ENCODE measurements around the gene AUTS2. TPM values are rescaled to one million over a fixed set of nuclear protein-coding genes. Genes with fewer than 3 reads are reported as not detected.

Gene AUTS2
- total and polyA plus RNA-seq, 10 of the 15 experiments (the other 5 are each of a cell fraction or from before 2014, with no cell fraction given) = 6.4 to 55.6 (median 21.6) TPM

- no peak for TF ChIP-seq ZNF622 (IDR thresholded peaks at IDR 0.05)
- TF ChIP-seq E4F1 (IDR thresholded peaks at IDR 0.05; ENCODE audit: borderline replicate concordance, partially characterized antibody) = no peak
Measured at GRCh38 chr7:70565721-70566370, 967.6 kb downstream of the AUTS2 start (continued).

DNA sequence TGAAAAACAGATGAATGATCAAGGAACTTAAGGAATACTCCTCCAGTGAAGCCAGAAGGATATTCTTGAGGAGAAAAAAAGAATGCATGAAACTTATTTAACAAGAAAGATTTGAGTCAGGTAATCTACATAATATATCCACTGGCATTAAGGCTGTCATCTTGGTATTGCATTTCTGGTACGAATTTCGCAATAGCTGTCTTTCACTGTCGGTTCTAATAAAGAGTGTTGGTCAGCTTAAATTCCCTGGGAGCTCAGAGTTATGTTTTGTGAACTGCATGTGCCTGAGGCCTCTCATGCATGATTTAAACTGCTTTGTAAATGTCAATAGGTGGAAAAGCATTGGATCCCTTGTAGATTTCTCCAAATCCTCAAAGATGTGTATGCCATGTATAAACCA, 968.4 kb downstream of the AUTS2 start:
- no peaks in the 10 kb centered on the region for H3K9me3 ChIP-seq (replicated peaks; ENCODE audit: control insufficient read depth, insufficient read depth, low read length)
- H3K9ac ChIP-seq (ENCODE audit: control insufficient read depth, insufficient read depth, low read length) = no peak overlapping the region
- no peak overlapping the region for H2AFZ ChIP-seq (ENCODE audit: control insufficient read depth, low read depth, low read length)
- in situ Hi-C loops (cut with MboI) (no loop called here), intact Hi-C loops (cut with micrococcal nuclease; ENCODE audit: unreplicated experiment) (no loop called here)
- CTCF ChIA-PET = interaction anchor here (0.6 kb wide), 1 partner anchor 318 kb away, joined by 3 read pairs; no protein-coding TSS in a partner anchor
- H3K4me2 ChIP-seq (ENCODE audit: control insufficient read depth, insufficient read depth) = no peak overlapping the region
- no TSS peak for BruUV-seq (replicated peaks)
- no peak overlapping the region for H3K27ac ChIP-seq (ENCODE audit: control insufficient read depth, insufficient read depth)
- DNase-seq (ENCODE audit: low read depth, low spot score) = no peak
- SMC1A ChIA-PET (ENCODE audit: uncharacterized antibody, unreplicated experiment) = no interaction called here
- no peak for FAIRE-seq
- RAD21 ChIA-PET (ENCODE audit: unreplicated experiment) = no interaction called here
- H3K4me1 ChIP-seq (ENCODE audit: control insufficient read depth, insufficient read depth, low read length) = no peaks in the 10 kb centered on the region
- no peaks in the 10 kb centered on the region for H3K36me3 ChIP-seq (ENCODE audit: control insufficient read depth in 2 of 2, insufficient read depth in 2 of 2, low read length in 1 of 2)
- H4K20me1 ChIP-seq (ENCODE audit: control insufficient read depth, insufficient read depth) = no peaks in the 10 kb centered on the region
- POLR2A ChIA-PET = no interaction called here
- no peak overlapping the region for H3K4me3 ChIP-seq
- no peaks in the 10 kb centered on the region for H3K27me3 ChIP-seq (replicated peaks in 1 of 2; ENCODE audit: control insufficient read depth in 2 of 2, insufficient read depth in 2 of 2, low read length in 1 of 2)
- WGBS (ENCODE audit: insufficient coverage, insufficient replicate concordance, low lambda C conversion rate, missing lambda C conversion rate) = 0% methylated on average over 3 of the region's 3 CpGs
- no peak for ATAC-seq
- TF ChIP-seq STAT3 (IDR thresholded peaks at IDR 0.05; ENCODE audit: low read depth, low read length) = no peak
- TF ChIP-seq E4F1 (IDR thresholded peaks at IDR 0.05; ENCODE audit: borderline replicate concordance, partially characterized antibody) = no peak
- TF ChIP-seq POLR2AphosphoS2 (IDR thresholded peaks at IDR 0.05; ENCODE audit: low read depth, low read length) = no peak
- no peak for TF ChIP-seq SIX5 (IDR thresholded peaks at IDR 0.05; ENCODE audit: low read depth, low read length, severe bottlenecking)
- TF ChIP-seq CUX1 (IDR thresholded peaks at IDR 0.05; ENCODE audit: insufficient replicate concordance, low read depth, low read length) = no peak
- TF ChIP-seq WRNIP1 (IDR thresholded peaks at IDR 0.05; ENCODE audit: borderline replicate concordance, low read depth, low read length) = no peak
- no peak for TF ChIP-seq CBX5 (IDR thresholded peaks at IDR 0.05; ENCODE audit: low read depth)
- no peak for TF ChIP-seq PAX8 (IDR thresholded peaks at IDR 0.05)
- TF ChIP-seq CHD4 (IDR thresholded peaks at IDR 0.05) = no peak
- no peak for TF ChIP-seq USF2 (IDR thresholded peaks at IDR 0.05; ENCODE audit: borderline replicate concordance, low read depth, low read length)
- no peaks in the 10 kb centered on the region for H3K79me2 ChIP-seq (ENCODE audit: control insufficient read depth, insufficient read depth, low read length)

All from GM12878 (cell line).